Keratinocyte (primary cell): ENCODE results near the gene COG5.

Source experiments
- CTCF ChIP-seq, 3 experiments: IDR thresholded peaks in 1 of 3; conservative IDR thresholded peaks in 1 of 3; optimal IDR thresholded peaks in 1 of 3; 2 replicates in 2 of 3; 3 replicates in 1 of 3; pipeline versions ENCODE3 to v1.5.1; 2011; ENCODE audit warnings: low read length in 3 of 3, mild to moderate bottlenecking in 3 of 3, moderate library complexity in 2 of 3, control low read depth in 1 of 3, inconsistent platforms in 1 of 3; ENCODE audit not compliant: insufficient read depth in 2 of 3; ENCODE audit errors: extremely low read depth in 1 of 3
- EZH2 ChIP-seq: IDR thresholded peaks from one replicate; pipeline ENCODE4 v1.6.1; 2012; ENCODE audit warnings: inconsistent platforms, mild to moderate bottlenecking, low read length, moderate library complexity

- no peak for TF ChIP-seq EZH2
- no peak for TF ChIP-seq CTCF (optimal IDR thresholded peaks at IDR 0.05 in 1 of 3, IDR thresholded peaks at IDR 0.05 in 1 of 3, conservative IDR thresholded peaks at IDR 0.05 in 1 of 3; ENCODE audit: extremely low read depth in 1 of 3, insufficient read depth in 2 of 3, low read length in 3 of 3)
Observed at GRCh38 chr7:107597953-107598352, 34.2 kb upstream of the COG5 start.
